HepG2 (cell line): ENCODE results near the gene ANXA6. TPM values are rescaled to one million over a fixed set of nuclear protein-coding genes. Genes with fewer than 3 reads are reported as not detected.

Experiments
- HOXA5 ChIP-seq: sonication (generic); formaldehyde crosslinking; IDR thresholded peaks from 2 replicates; pipeline ENCODE4 v1.4.0; 2020; ENCODE audit warnings: missing genetic modification reagents
- MTF1 ChIP-seq: sonication (generic); formaldehyde crosslinking; IDR thresholded peaks from 2 replicates; pipeline ENCODE4 v1.5.0; 2020; ENCODE audit warnings: missing genetic modification reagents
- NFYC ChIP-seq: IDR thresholded peaks from 2 replicates; pipeline ENCODE4 v1.6.1; 2016; ENCODE audit warnings: missing genetic modification reagents, missing compliant biosample characterization
- PRPF4 ChIP-seq: fragments of 200-400 bp; formaldehyde crosslinking; IDR thresholded peaks from 2 replicates; pipeline ENCODE4 v1.6.1; 2016; ENCODE audit warnings: low read length, low read depth; ENCODE audit not compliant: poor library complexity, severe bottlenecking
- RBM39 ChIP-seq: fragments of 200-400 bp; formaldehyde crosslinking; IDR thresholded peaks from one replicate; pipeline ENCODE4 v1.6.1; 2018; ENCODE audit warnings: antibody characterized with exemption, mild to moderate bottlenecking, low read depth, low read length; ENCODE audit not compliant: poor library complexity, severe bottlenecking
- RERE ChIP-seq: IDR thresholded peaks from 2 replicates; pipeline ENCODE4 v1.6.1; 2016; ENCODE audit warnings: low read depth, missing genetic modification reagents, missing compliant biosample characterization
- TEAD3 ChIP-seq: optimal IDR thresholded peaks from 2 replicates; pipeline ENCODE3; 2016; ENCODE audit warnings: borderline replicate concordance
- TRAFD1 ChIP-seq: sonication (generic); formaldehyde crosslinking; IDR thresholded peaks from 2 replicates; pipeline ENCODE4 v1.5.1; 2020; ENCODE audit warnings: missing genetic modification reagents, mild to moderate bottlenecking, borderline replicate concordance
- ZBTB38 ChIP-seq: sonication (generic); formaldehyde crosslinking; IDR thresholded peaks from 2 replicates; pipeline ENCODE4 v1.5.1; 2020; ENCODE audit warnings: mild to moderate bottlenecking, missing genetic modification reagents
- ZFP62 ChIP-seq: sonication (generic); formaldehyde crosslinking; IDR thresholded peaks from 2 replicates; pipeline ENCODE4 v1.4.0; 2020; ENCODE audit warnings: missing genetic modification reagents
- ZFP90 ChIP-seq: sonication (generic); formaldehyde crosslinking; IDR thresholded peaks from 2 replicates; pipeline ENCODE4 v1.8.0; 2022; ENCODE audit warnings: missing genetic modification reagents, mild to moderate bottlenecking, inconsistent platforms, borderline replicate concordance
- ZNF34 ChIP-seq: sonication (generic); formaldehyde crosslinking; IDR thresholded peaks from 2 replicates; pipeline ENCODE4 v1.4.0; 2020; ENCODE audit warnings: mild to moderate bottlenecking, missing genetic modification reagents, borderline replicate concordance
- ZNF451 ChIP-seq: sonication (generic); formaldehyde crosslinking; IDR thresholded peaks from 2 replicates; pipeline ENCODE4 v1.5.0; 2020; ENCODE audit warnings: mild to moderate bottlenecking, missing genetic modification reagents
- ZNF615 ChIP-seq: sonication (generic); formaldehyde crosslinking; IDR thresholded peaks from 2 replicates; pipeline ENCODE4 v1.5.0; 2020; ENCODE audit warnings: mild to moderate bottlenecking, missing genetic modification reagents, borderline replicate concordance
- ZNF770 ChIP-seq: sonication (generic); formaldehyde crosslinking; IDR thresholded peaks from 2 replicates; pipeline ENCODE4 v1.5.0; 2020; ENCODE audit warnings: mild to moderate bottlenecking, missing genetic modification reagents
- ZNF792 ChIP-seq: IDR thresholded peaks from 2 replicates; pipeline ENCODE4 v1.6.1; 2016
- ZSCAN12 ChIP-seq: sonication (generic); formaldehyde crosslinking; IDR thresholded peaks from 2 replicates; pipeline ENCODE4 v1.9.0; 2021; ENCODE audit warnings: mild to moderate bottlenecking, missing genetic modification reagents
- polyA plus RNA-seq, 8 experiments: library from polyadenylated mRNA; depleted of rRNA in 3 of 8; stranded (reverse) in 7 of 8; unstranded in 1 of 8; fragments of >200 nt; fragmentation: Illumina TruSeq in 4 of 8; extraction: Trizol in 4 of 8; gene quantifications; 2 replicates each; pipeline versions ENCODE4 v1.2.1 to v1.2.3, GENCODE V29; 2011 to 2016; ENCODE audit warnings: low read depth in 4 of 8, missing spikeins in 1 of 8, mixed read lengths in 1 of 8; ENCODE audit not compliant: insufficient read depth in 1 of 8
- total RNA-seq, 5 experiments: library from RNA; depleted of rRNA; stranded (reverse); fragments of >200 nt; fragmentation: Illumina TruSeq; extraction: Trizol; gene quantifications; 2 replicates each; pipeline ENCODE4 v1.2.3, GENCODE V29; 2016; ENCODE audit warnings: low read depth in 1 of 5
- TF ChIP-seq, protein P1 (sequence below): sonication (generic); formaldehyde crosslinking; IDR thresholded peaks from 2 replicates; pipeline ENCODE4 v1.4.0; 2020; ENCODE audit warnings: missing genetic modification reagents

Gene ANXA6
- total and polyA plus RNA-seq, 2 of the 13 experiments (the other 11 are each of a cell fraction or from before 2014, with no cell fraction given) = 103 to 125 TPM

- TF ChIP-seq ZFP62 (no peak), RBM39 (no peak), PRPF4 (no peak), TRAFD1 (no peak; the same call in 1 of the 2 replicates), ZBTB38 (CRISPR knock-in tag) (peak; percentile 71; the same call in 1 of the 2 replicates), NFYC (CRISPR knock-in tag) (peak; percentile 89), ZFP90 (CRISPR knock-in tag) (peak; percentile 86), MTF1 (CRISPR knock-in tag) (0 out of 2 replicates have a peak, but pooled peaks have one; percentile 39), ZSCAN12 (peak; percentile 80; the same call in 1 of the 2 replicates), ZNF34 (CRISPR knock-in tag) (0 out of 2 replicates have a peak, but pooled peaks have one; percentile 40), ZNF615 (CRISPR knock-in tag) (peak; percentile 41; the same call in 1 of the 2 replicates), ZNF451 (CRISPR knock-in tag) (peak; percentile 86; the same call in 1 of the 2 replicates), ZNF770 (CRISPR knock-in tag) (peak; percentile 71), HOXA5 (CRISPR knock-in tag) (peak; percentile 80), RERE (CRISPR knock-in tag) (no peak), TEAD3 (peak; percentile 50), ZNF792 (peak; percentile 48; the same call in 1 of the 2 replicates)
- TF ChIP-seq, protein P1, sequence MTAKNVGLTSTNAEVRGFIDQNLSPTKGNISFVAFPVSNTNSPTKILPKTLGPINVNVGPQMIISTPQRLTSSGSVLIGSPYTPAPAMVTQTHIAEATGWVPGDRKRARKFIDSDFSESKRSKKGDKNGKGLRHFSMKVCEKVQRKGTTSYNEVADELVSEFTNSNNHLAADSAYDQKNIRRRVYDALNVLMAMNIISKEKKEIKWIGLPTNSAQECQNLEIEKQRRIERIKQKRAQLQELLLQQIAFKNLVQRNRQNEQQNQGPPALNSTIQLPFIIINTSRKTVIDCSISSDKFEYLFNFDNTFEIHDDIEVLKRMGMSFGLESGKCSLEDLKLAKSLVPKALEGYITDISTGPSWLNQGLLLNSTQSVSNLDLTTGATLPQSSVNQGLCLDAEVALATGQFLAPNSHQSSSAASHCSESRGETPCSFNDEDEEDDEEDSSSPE (CRISPR knock-in tag) = peak; percentile 73
Measured at GRCh38 chr5:151080613-151081430, 76.8 kb downstream of the ANXA6 start, which contains the start of gene TNIP1 (continued).
